GM19372 (cell line): Measurements from ENCODE around the gene VAMP7.
A peak's percentile ranks its signal among the peaks of the same experiment; 100 is the strongest.
"Not testable (repeated sequence)": the region's sequence is repeated elsewhere in the genome, so short reads cannot be mapped to it uniquely, and the experiment has no call there.

Experiments
- ATAC-seq: cut with Tn5 transposase; IDR thresholded peaks from one replicate; pipeline ENCODE4 v1.9.1; 2021; ENCODE audit warnings: mild to moderate bottlenecking, low read depth, moderate library complexity; ENCODE audit not compliant: unreplicated experiment

Gene VAMP7, protein sequence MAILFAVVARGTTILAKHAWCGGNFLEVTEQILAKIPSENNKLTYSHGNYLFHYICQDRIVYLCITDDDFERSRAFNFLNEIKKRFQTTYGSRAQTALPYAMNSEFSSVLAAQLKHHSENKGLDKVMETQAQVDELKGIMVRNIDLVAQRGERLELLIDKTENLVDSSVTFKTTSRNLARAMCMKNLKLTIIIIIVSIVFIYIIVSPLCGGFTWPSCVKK

DNA sequence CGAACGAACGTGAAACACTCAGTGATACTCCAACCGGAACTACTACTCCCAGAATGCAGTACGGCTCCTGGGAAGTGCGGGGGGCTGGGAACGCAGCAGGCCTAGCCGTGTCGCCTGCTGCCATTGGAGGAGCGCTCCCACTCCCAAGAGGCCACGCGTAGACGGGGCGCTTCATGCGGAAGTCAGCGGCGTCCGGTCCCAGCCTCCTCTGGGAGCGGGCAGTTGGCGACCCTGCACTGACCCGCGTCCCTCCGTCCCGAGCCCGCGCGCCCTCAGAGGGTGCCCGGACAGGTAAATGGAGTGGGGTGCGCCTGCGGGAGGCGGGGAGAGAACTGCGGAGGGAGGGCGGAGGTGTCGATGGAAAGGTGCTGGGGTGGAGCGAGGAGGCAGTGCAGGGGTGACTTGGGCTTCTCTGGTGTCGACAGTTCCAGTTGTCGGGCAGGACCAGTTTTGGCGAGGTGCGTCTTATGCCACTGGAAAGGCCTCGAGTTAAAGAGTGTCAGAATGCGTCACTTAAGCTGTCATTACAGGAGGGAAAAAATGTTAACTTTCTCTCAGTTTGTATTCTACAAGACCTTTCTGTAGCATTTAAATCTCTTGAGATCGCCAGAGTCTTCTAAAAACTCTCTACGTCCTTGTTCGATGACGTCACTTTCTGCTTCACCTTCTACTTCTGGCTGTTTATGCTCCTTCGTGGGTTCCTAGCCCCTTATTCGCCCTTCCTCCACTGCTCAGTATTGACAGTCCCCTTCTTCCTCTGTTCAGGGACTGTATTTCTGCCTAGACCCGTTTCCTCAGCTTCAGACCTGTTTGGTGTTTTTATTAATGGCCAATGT lies at the start of gene VAMP7:
TSS of gene VAMP7 (plus strand) at position 188 of the 836 bp plus-strand sequence. CDS start 8,122 bp downstream, outside the sequence.
- ATAC-seq = peak; percentile 96

DNA sequence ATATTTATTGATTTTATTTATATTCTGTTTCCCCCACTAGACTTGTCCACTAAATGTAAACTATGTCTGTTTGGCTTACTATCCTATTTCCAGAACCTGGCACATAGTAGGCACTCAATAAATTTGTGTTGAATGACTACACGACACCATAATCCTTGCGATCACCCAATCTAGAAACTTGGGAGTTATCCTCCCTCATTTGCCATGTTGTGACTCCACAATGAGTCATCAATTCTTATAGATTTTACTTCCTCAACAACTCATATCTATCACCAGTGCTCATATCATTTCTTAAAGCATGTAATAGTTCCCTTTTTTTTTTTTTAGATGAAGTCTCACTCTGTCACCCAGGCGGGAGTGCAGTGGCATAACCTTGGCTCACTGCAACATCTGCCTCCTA lies 39.9 kb upstream of the VAMP7 start:
- no peak for ATAC-seq

DNA sequence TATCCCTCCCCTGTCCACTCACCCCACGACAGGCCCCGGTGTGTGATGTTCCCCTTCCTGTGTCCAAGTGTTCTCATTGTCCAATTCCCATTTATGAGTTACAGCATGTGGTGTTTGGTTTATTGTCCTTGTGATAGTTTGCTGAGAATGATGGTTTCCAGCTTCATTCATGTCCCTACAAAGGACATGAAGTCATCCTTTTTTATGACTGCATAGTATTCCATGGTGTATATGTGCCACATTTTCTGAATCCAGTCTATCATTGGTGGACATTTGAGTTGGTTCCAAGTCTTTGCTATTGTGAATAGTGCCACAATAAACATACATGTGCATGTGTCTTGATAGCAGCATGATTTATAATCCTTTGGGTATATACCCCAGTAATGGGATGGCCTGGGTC lies 29.4 kb upstream of the VAMP7 start:
- not testable (repeated sequence) for ATAC-seq

DNA sequence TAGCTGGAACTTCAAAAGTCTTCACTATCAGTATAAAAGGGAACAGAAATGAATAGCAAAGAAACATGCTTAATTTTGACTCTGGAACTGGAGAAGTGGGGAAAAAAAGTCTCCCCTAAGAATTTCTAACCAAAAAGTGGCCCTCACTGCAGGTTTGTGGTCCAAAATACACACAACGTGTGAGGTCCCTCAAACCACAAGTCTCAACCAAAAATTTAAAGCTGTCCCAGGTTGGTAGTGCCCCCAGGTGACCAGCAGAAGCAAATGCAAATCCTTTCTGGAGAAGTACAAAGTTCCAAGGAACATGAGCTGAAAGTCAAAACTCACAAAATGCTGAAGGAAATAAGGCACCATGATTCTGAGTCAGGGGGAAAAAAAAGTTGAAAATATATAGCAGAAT lies 23.6 kb upstream of the VAMP7 start:
- no peak for ATAC-seq

DNA sequence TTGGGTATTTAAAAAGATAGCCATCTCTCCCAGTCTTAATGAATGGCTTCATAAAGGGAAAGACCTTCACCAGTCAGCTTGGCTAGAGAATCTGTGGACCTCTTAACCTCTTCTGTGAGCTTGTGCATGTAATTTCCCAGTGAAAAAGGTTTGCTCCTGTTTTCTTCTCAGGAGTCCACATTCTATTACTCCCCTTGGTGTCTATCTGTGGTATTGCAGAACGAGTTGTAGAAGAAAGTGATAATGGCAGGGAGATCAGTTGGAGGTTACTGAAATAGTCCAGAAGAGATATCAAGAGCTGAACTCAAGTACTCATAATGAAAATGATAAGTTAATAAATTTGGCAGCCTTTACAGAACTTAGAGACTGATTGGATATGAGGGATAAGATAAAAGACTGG lies 16.5 kb upstream of the VAMP7 start:
- no peak for ATAC-seq

DNA sequence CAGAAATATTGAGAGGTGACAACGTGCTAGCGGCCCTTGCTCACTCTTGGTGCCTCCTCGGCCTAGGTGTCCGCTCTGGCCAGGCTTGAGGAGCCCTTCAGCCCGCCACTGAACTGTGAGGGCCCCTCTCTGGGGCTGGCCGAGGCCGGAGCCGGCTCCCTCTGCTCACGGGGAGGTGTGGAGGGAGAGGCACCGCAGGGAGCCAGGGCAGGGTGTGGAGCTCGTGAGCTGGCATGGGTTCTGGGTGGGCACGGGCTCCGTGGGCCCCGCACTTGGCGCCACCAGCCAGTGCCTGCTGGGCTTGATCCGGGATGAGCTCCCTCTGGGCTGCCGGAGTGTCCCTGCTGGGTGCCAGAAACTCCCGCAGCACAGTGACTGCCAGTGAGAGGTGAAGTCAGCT lies 16.0 kb upstream of the VAMP7 start:
- ATAC-seq = no peak

DNA sequence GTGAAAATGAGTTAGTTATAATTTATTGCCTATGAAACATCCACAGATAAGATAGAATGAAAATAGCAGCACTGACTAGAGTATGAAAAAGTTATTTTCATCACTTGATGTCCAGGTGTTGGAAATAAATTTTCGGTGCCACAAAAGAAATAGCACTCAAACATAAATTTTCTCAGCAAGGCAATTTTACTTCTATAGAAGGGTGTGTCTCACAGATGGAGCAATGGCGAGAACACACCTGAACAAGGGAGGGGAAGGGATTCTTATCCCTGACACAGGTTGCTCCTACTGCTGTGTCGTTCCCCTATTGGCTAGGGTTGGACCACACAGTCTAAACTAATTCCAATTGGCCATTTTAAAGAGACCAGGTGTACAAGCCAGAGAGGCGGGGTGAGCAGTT lies 13.3 kb upstream of the VAMP7 start:
- ATAC-seq = no peak

DNA sequence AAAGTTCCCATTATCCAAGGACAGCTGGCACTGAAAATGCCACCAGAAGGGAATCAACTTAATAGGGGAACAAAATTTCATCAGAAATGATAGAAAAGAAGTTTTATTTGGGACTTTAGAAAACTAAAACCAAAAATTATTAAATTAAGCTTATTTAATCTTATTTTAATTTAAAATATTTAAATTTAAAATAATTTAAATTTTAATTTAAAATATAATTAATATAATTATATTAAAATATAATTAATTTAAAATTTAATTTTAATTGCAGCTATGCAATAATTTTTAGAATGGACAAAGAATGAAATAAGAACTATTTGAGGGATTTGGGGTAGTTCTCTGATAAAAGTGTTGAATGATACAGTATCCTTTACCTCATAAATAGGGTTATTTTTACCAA lies 10.2 kb upstream of the VAMP7 start:
- no peak for ATAC-seq

DNA sequence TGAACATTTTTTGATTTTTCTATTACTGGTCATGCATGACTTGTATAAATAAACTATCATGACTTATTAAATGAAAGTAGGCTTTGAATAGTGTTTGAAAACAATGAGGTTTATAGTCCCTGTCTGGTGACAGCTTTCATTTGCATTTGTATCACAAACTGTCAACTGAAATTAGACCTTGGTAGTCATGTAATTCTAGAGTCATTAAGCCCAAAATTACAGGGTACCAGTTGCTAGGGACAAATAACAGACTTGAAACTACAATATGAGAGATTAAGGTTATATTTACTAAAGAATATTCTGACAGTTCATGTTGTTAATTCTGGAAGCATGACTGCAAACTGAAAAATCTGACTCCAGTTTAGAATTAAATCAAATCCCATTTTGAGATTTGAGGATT lies 9.2 kb upstream of the VAMP7 start:
- no peak for ATAC-seq

DNA sequence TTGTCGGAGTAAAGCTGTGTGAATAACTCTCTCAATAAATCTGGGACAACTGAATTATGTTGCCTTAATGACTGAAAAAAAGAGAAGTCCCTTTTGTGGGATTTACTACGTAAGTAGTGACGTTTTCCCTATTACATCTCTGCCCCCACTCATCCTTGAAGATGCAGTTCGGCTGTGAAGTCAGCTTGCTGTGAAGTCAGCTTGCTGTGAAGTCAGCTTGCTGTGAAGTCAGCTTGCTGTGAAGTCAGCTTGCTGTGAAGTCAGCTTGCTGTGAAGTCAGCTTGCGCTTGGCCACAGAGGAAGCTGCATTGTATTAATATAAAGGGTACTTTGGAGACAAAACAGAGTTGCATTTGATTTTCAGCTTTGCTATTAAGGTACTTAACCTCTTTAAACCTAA lies 8.0 kb upstream of the VAMP7 start:
- ATAC-seq = no peak

DNA sequence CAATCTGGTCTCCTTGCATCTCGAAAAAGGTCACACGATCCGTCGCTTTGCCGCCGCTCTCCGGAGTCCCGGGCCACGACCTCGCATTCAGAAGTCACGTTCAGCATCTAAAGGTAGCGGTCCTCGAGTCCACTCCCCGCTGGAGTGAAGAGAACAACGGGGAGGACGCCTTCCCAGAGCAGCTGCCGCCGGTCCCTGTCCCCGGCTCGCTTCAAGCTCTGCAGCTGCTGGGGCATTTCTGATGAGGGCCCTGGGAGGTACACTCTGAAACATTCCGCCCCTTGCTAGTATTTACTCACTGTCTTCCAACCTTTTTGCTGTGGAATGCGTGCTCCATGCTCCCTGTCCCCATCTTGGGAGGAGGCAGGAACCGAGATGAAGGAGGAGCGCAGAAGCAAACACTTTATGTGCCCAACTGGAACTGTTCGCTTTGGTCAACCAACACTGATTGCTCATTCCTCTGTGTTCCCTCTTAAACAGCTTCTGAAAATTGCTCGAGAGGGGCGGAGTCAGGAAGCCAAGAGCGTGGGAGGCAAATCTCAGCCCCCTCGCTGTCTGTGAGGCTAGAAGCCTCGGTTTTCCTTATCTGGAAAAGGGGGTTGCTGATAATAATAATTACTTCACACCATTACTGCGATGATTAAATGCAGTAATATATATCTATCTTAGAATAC lies 6.4 kb upstream of the VAMP7 start:
- ATAC-seq = no peak

DNA sequence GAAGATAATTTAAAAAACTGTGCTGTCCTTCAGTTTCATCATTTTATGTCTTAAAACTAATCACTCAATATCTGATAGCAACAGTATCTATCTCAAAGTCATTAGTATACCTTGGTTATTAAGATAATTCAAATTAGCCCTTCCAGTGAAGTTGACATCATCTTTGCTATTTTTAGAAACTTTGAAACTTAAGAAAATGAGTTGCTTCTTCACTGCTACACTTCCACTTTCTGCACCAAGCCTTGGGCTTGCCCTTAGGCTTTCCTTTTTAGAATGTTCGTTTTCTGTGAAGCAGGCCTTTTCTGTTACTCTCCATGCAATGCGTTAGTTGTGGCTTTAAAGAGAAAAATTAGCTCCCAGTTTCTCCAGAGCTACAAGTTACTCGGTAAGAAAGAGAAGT lies 4.4 kb upstream of the VAMP7 start:
- ATAC-seq = no peak

DNA sequence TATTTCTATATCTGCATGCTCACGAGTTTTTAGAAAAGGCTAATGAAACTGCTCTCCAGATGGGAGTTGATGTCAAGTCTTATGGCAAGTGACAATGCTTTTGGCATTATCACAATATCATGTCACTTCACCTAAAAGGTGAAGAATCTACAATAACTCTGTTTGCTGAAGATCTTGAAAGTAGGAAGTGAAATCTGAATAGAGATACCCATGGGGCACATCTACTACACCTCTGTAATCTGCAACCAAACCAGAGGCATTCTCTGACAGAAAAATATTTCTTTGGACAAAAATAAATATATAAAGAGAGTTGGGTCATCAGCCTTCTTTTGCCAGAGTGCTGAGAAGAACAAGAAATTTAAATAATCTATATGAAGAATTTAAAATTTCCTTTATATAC lies 3.9 kb upstream of the VAMP7 start:
- ATAC-seq = no peak

DNA sequence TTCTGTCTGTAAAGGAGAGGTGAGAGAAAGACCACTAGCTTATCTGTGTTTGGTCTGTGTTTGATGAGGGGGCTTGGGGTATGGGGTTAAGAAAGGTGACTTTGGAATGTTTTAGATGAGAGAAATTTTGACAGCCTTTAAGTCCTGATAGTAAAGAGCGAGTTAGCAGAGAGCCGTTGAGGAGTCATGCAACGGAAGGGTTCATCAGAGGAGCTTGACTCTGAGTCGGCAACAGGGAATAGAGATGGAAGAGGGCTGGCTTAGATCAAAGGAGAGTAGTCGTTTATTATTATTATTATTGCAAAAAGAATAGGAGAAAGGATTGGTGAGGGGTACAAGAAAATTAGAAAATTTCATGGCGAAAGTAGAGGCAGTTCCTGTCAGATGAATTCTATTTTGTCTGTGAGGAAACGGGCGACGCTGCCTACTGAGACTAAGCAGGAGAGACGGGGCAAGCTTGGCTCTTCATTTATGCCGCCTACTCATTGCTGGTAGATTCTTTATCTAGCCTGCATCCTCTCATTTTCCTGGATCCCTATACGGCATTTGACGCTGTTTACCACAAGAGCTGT lies 473 bp upstream of the VAMP7 start:
- peak; percentile 13 for ATAC-seq

DNA sequence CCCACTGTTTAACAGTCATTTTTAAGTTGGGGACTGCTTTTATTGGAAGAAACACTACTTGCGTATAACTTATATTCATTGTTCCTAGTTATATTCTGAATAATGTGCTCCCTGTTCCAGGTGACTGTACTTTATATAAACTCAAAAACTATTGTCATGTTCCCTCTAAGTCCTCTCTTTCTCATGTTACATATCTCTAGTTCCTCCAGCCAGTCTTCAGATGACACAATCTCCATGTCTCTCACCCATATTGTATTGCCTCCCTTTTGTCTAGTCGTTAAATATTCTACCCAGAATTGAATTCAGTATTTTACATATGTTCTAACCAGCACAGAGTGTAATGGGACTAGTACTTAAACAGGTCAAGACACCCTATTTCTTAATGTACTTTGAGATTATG lies 5.3 kb downstream of the VAMP7 start:
- ATAC-seq = no peak

DNA sequence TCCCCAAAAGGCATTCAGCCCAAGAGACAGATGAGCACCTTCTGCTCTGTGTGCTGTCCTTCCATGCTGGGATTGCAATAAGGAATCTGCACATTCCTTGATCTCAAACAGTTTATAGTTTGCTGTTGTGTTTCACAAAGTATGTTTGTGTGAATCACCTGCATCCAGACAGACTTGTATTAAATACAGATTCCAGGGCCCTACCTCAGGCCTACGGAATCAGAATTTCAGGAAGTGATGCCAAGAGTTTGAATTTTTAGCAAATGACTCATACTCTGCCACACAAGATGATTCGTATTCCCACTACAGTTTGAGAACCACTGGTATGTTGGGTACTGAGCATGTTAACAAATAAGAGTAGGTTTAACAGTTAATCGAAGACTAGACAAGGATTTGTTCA lies 7.0 kb downstream of the VAMP7 start:
- no peak for ATAC-seq

DNA sequence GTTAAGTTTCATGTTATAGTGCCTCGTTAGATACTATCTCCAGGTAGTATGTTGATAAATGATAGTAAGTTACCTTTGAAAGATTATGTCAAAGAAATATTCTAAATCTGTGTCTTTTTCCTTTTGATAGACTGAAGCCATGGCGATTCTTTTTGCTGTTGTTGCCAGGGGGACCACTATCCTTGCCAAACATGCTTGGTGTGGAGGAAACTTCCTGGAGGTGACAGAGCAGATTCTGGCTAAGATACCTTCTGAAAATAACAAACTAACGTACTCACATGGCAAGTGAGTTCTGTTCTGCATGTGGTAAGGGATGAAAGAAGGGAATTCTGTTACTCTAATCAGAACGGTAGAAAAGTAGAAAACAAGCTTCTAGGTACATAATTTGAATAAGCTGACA lies 8.2 kb downstream of the VAMP7 start:
- ATAC-seq = no peak

DNA sequence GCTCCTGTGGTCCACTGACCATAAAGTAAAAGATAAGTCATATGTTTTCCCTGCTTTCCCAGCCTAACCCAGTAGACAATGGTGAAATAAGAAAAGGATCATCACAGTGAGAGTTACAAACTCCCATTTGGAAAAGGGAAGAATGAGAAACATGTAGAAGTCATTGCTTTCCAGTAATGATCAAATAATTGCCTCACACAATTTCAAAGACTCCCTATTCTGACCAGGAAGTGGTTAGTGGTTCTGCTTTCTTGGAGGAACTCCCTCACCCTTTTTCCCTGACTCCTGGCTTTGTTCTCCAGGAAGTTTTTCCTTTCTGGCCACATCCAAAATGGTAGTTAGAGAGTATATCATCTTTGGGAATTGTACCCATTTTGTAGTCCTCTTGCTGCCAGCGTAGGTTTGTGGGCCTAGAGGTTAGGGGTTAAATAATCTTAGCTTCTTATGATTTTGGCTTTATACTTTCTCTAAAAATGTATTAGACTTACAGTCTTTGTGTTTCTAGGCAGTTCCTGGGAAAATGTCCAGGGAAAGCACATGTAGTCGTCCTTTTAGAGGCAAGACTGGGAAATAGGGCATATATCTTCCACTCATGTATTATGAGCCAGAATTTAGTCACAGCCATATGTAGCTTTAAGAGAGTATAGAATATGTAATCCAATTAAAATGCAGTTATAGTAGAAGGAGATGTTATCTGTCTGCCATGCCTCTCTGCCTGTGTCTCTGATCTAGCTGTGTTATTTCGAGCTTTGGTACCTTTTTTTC lies 10.5 kb downstream of the VAMP7 start:
- ATAC-seq = no peak

DNA sequence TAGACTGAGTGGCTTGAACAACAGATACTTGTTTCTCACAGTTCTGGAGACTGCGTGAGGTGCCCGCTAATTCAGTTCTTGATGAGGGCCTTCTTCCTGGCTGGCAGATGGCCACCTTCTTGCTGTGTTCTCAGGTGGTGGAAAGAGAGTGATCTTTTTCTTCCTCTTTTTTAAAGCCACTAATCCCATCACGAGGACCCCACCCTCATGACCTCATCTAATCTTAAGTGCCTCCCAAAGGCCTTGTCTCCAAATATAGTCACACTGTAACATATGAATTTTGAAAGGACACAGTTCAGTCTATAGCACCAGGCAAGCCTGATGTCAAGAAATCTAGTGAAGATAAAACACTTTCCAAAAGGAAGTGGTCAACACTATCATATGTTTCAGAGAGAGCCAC lies 12.4 kb downstream of the VAMP7 start:
- ATAC-seq = no peak

DNA sequence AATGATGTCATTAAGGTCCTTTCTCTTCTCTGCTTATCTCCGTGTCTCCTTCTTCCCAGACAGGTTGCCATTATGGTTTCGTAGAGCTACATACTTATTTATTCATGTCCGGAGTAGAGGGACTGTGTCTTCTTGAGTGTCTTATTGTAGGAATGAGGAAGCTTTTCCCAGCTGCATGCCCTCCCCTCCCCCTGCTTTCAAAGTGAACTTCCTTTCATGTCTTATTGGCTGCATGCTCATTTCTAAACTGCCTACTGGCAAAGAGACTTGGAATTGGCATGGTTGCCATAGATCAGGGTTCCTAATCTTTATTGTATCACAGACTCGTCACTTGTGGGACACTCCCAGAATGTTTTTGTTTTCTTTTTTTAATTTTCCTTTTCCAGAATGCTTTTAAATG lies 15.4 kb downstream of the VAMP7 start:
- no peak for ATAC-seq

DNA sequence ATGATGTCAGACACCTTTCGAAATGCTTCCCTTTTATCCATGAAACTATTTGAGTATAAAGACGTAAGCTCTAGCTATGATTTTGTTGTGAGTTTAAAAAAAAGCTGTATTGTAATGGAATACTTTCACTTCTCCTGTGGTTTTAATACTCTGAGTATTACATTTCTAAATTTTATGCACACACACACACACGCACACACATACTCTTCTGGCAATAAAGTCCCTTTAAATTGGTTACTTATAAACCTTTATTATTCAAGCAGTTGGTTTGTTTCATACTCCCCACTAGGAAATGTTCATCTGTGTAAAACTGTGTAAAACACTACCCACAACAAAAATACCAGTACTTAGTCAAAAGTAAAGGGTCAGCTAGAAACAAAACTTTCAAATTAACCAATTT lies 18.2 kb downstream of the VAMP7 start:
- ATAC-seq = no peak
